Central memory CD8-positive, alpha-beta T cell (primary cell): ENCODE results near the gene SYT2.
A peak's percentile ranks its signal among the peaks of the same experiment; 100 is the strongest.

Experiments used
- ATAC-seq: fragments of 150-1000 bp; cut with Tn5 transposase; replicated peaks from 2 replicates; pipeline ENCODE4 v1.10.0; 2022; ENCODE audit warnings: mild to moderate bottlenecking, moderate FRiP score, moderate number of reproducible peaks; ENCODE audit not compliant: poor library complexity, severe bottlenecking; ENCODE audit errors: extremely low read depth
- DNase-seq, 2 donors: peaks; one replicate each; pipeline ENCODE4 v3.0.0; 2021; ENCODE audit warnings: low spot score in 2 of 2
- H3K27ac Mint-ChIP-seq: one replicate; pipeline ENCODE4 v1.8.0; 2022; ENCODE audit warnings: low read depth, mild to moderate bottlenecking, moderate library complexity, mixed read lengths
- H3K27me3 Mint-ChIP-seq: one replicate; pipeline ENCODE4 v1.8.0; 2022; ENCODE audit warnings: mixed read lengths
- H3K36me3 Mint-ChIP-seq: one replicate; pipeline ENCODE4 v1.8.0; 2022; ENCODE audit warnings: mild to moderate bottlenecking, moderate library complexity, mixed read lengths; ENCODE audit not compliant: insufficient read depth
- H3K4me1 Mint-ChIP-seq: one replicate; pipeline ENCODE4 v1.8.0; 2022; ENCODE audit warnings: mixed read lengths
- H3K4me3 Mint-ChIP-seq: one replicate; pipeline ENCODE4 v1.8.0; 2022; ENCODE audit warnings: mild to moderate bottlenecking, moderate library complexity, mixed read lengths
- H3K9me3 Mint-ChIP-seq: one replicate; pipeline ENCODE4 v1.8.0; 2022; ENCODE audit warnings: mixed read lengths

SYT2 gene

GRCh38 chr1:202600432-202601041 is 109.7 kb downstream of the SYT2 start:
- no peak for DNase-seq
- no peak overlapping the region for H3K4me3 Mint-ChIP-seq
- H3K27ac Mint-ChIP-seq: no peak overlapping the region
- H3K27me3 Mint-ChIP-seq: no peaks in the 10 kb centered on the region
- H3K36me3 Mint-ChIP-seq: no peaks in the 10 kb centered on the region
- H3K9me3 Mint-ChIP-seq: no peaks in the 10 kb centered on the region
- no peak for ATAC-seq
- no peaks in the 10 kb centered on the region for H3K4me1 Mint-ChIP-seq

- DNase-seq (no peak), ATAC-seq (no peak)
- Mint-ChIP-seq H3K27ac (no peak overlapping the region), H3K4me1 (no peaks in the 10 kb centered on the region), H3K36me3 (peaks cover 2% of the 10 kb centered on the region), H3K4me3 (no peak overlapping the region), H3K27me3 (no peaks in the 10 kb centered on the region), H3K9me3 (no peaks in the 10 kb centered on the region)
Measured at GRCh38 chr1:202599669-202600431, 110.4 kb downstream of the SYT2 start.

GRCh38 chr1:202597090-202597761 is 113.0 kb downstream of the SYT2 start:
- Mint-ChIP-seq H3K9me3 (no peaks in the 10 kb centered on the region), H3K36me3 (peaks cover 3% of the 10 kb centered on the region), H3K27ac (no peak overlapping the region)

GRCh38 chr1:202596638-202597037 is 113.6 kb downstream of the SYT2 start:
- no peaks in the 10 kb centered on the region for H3K27me3 Mint-ChIP-seq
- ATAC-seq: no peak
- no peak for DNase-seq
- H3K36me3 Mint-ChIP-seq: peaks cover 3% of the 10 kb centered on the region
- H3K4me3 Mint-ChIP-seq: no peak overlapping the region
- H3K4me1 Mint-ChIP-seq: no peaks in the 10 kb centered on the region
- H3K27ac Mint-ChIP-seq: no peak overlapping the region
- H3K9me3 Mint-ChIP-seq: no peaks in the 10 kb centered on the region

More at GRCh38 chr1:202597090-202597761, 113.0 kb downstream of the SYT2 start:
- Mint-ChIP-seq H3K4me1 (no peaks in the 10 kb centered on the region), H3K27me3 (no peaks in the 10 kb centered on the region), H3K4me3 (no peak overlapping the region)
- no peak for DNase-seq
- no peak for ATAC-seq

- no peak overlapping the region for H3K27ac Mint-ChIP-seq
- no peak for DNase-seq
- H3K4me3 Mint-ChIP-seq: no peak overlapping the region
- no peaks in the 10 kb centered on the region for H3K4me1 Mint-ChIP-seq
- no peak for ATAC-seq
- H3K36me3 Mint-ChIP-seq: peaks cover 5% of the 10 kb centered on the region
- H3K27me3 Mint-ChIP-seq: no peaks in the 10 kb centered on the region
- no peaks in the 10 kb centered on the region for H3K9me3 Mint-ChIP-seq
Measured at GRCh38 chr1:202593845-202594244, 116.4 kb downstream of the SYT2 start.

- H3K27ac Mint-ChIP-seq: no peak overlapping the region
- no peak for DNase-seq
- no peaks in the 10 kb centered on the region for H3K27me3 Mint-ChIP-seq
- peaks cover 5% of the 10 kb centered on the region for H3K36me3 Mint-ChIP-seq
- H3K4me3 Mint-ChIP-seq: no peak overlapping the region
- H3K9me3 Mint-ChIP-seq: no peaks in the 10 kb centered on the region
- H3K4me1 Mint-ChIP-seq: no peaks in the 10 kb centered on the region
- no peak for ATAC-seq
Measured at GRCh38 chr1:202592146-202592545, 118.1 kb downstream of the SYT2 start.

GRCh38 chr1:202591515-202591914 is 118.7 kb downstream of the SYT2 start:
- Mint-ChIP-seq H3K4me1 (no peaks in the 10 kb centered on the region), H3K27me3 (no peaks in the 10 kb centered on the region), H3K9me3 (no peaks in the 10 kb centered on the region), H3K36me3 (peaks cover 5% of the 10 kb centered on the region), H3K4me3 (no peak overlapping the region), H3K27ac (peak overlapping the region; percentile 35)
- ATAC-seq: no peak
- no peak for DNase-seq

- Mint-ChIP-seq H3K9me3 (no peaks in the 10 kb centered on the region), H3K4me3 (no peak overlapping the region), H3K27ac (peak overlapping the region; percentile 35), H3K4me1 (no peaks in the 10 kb centered on the region), H3K27me3 (no peaks in the 10 kb centered on the region), H3K36me3 (peaks cover 5% of the 10 kb centered on the region)
- ATAC-seq: no peak
- no peak for DNase-seq
Measured at GRCh38 chr1:202590975-202591411, 119.3 kb downstream of the SYT2 start.

- ATAC-seq (no peak), DNase-seq (no peak)
- Mint-ChIP-seq H3K9me3 (no peaks in the 10 kb centered on the region), H3K27me3 (no peaks in the 10 kb centered on the region), H3K36me3 (peaks cover 5% of the 10 kb centered on the region), H3K4me1 (no peaks in the 10 kb centered on the region), H3K4me3 (no peak overlapping the region), H3K27ac (no peak overlapping the region)
Measured at GRCh38 chr1:202590126-202590525, 120.1 kb downstream of the SYT2 start.

- DNase-seq (no peak), ATAC-seq (no peak)
- Mint-ChIP-seq H3K36me3 (peaks cover 2% of the 10 kb centered on the region), H3K9me3 (no peaks in the 10 kb centered on the region), H3K27me3 (no peaks in the 10 kb centered on the region), H3K27ac (no peak overlapping the region), H3K4me1 (no peaks in the 10 kb centered on the region), H3K4me3 (no peak overlapping the region)
Measured at GRCh38 chr1:202589190-202589930, 120.9 kb downstream of the SYT2 start.

- ATAC-seq: no peak
- no peaks in the 10 kb centered on the region for H3K27me3 Mint-ChIP-seq
- no peaks in the 10 kb centered on the region for H3K9me3 Mint-ChIP-seq
- H3K27ac Mint-ChIP-seq: no peak overlapping the region
- peaks cover 2% of the 10 kb centered on the region for H3K36me3 Mint-ChIP-seq
- H3K4me3 Mint-ChIP-seq: no peak overlapping the region
- DNase-seq: no peak
- H3K4me1 Mint-ChIP-seq: no peaks in the 10 kb centered on the region
Measured at GRCh38 chr1:202588503-202589189, 121.6 kb downstream of the SYT2 start.

GRCh38 chr1:202587859-202588485 is 122.3 kb downstream of the SYT2 start:
- Mint-ChIP-seq H3K27me3 (no peaks in the 10 kb centered on the region), H3K27ac (no peak overlapping the region), H3K4me3 (no peak overlapping the region), H3K9me3 (no peaks in the 10 kb centered on the region), H3K4me1 (no peaks in the 10 kb centered on the region), H3K36me3 (peaks cover 2% of the 10 kb centered on the region)
- no peak for DNase-seq
- no peak for ATAC-seq
